ENCODE measurements around the gene NAA60. TPM values are rescaled to one million over a fixed set of nuclear protein-coding genes. Genes with fewer than 3 reads are reported as not detected.

Gene NAA60
- total and polyA plus RNA-seq, 2 donors from 2014 or later, result 51.6 to 66.6 TPM

GRCh38 chr16:3457434-3458252 is 14.2 kb downstream of the NAA60 start:
- DNase-seq (peak; percentile 92 to 97 (median 96)), FAIRE-seq (no peak)
- H3K9me3 ChIP-seq (ENCODE audit: control insufficient read depth in 2 of 3, insufficient read depth in 1 of 3, low read length in 3 of 3), result no peaks in the 10 kb centered on the region
- H3K4me3 ChIP-seq (ENCODE audit: low read length in 3 of 3), result peak overlapping the region; percentile 59 to 90 (median 65)
- no peaks in the 10 kb centered on the region for H3K36me3 ChIP-seq (ENCODE audit: control insufficient read depth in 2 of 3, insufficient read depth in 3 of 3, low read length in 3 of 3)
- no peaks in the 10 kb centered on the region for H3K27me3 ChIP-seq (ENCODE audit: control insufficient read depth, insufficient read depth, low read length)
- H3K27ac ChIP-seq (ENCODE audit: low read depth in 2 of 2, low read length in 2 of 2), result peak overlapping the region; percentile 95 to 98
- peak; percentile 29 for TF ChIP-seq CTCF (IDR thresholded peaks at IDR 0.05; ENCODE audit: borderline replicate concordance, extremely low read depth, insufficient read depth)
- intact Hi-C loops (cut with DNase I), result no loop called here
- peak overlapping the region; percentile 52 to 97 (median 53) for H3K9ac ChIP-seq (ENCODE audit: low read length in 3 of 3)
- peaks cover 7 to 31% (median 29%) of the 10 kb centered on the region in 3 donors for H3K4me1 ChIP-seq (ENCODE audit: control insufficient read depth in 2 of 3, insufficient read depth in 2 of 3, low read depth in 1 of 3, low read length in 3 of 3)

GRCh38 chr16:3458278-3458851 is 14.9 kb downstream of the NAA60 start:
- Histone ChIP-seq H3K27ac (ENCODE audit: low read depth in 2 of 2, low read length in 2 of 2) (peak overlapping the region; percentile 95 to 98), H3K27me3 (ENCODE audit: control insufficient read depth, insufficient read depth, low read length) (no peaks in the 10 kb centered on the region), H3K9ac (ENCODE audit: low read length in 3 of 3) (peak overlapping the region; percentile 38 to 97 (median 95)), H3K36me3 (ENCODE audit: control insufficient read depth in 2 of 3, insufficient read depth in 3 of 3, low read length in 3 of 3) (no peaks in the 10 kb centered on the region), H3K4me3 (ENCODE audit: low read length in 3 of 3) (peak overlapping the region; percentile 82 to 90 (median 88)), H3K4me1 (ENCODE audit: control insufficient read depth in 2 of 3, insufficient read depth in 2 of 3, low read depth in 1 of 3, low read length in 3 of 3) (peaks cover 7 to 31% (median 31%) of the 10 kb centered on the region in 3 donors), H3K9me3 (ENCODE audit: control insufficient read depth in 2 of 3, insufficient read depth in 1 of 3, low read length in 3 of 3) (no peaks in the 10 kb centered on the region)
- no peak for TF ChIP-seq CTCF (IDR thresholded peaks at IDR 0.05; ENCODE audit: borderline replicate concordance, extremely low read depth, insufficient read depth)
- intact Hi-C loops (cut with DNase I), result no loop called here
- FAIRE-seq (no peak), DNase-seq (peak; percentile 28 to 81 (median 60))

GRCh38 chr16:3458852-3459361 is 15.4 kb downstream of the NAA60 start:
- Histone ChIP-seq H3K4me1 (ENCODE audit: control insufficient read depth in 2 of 3, insufficient read depth in 2 of 3, low read depth in 1 of 3, low read length in 3 of 3) (peaks cover 7 to 31% (median 31%) of the 10 kb centered on the region in 3 donors), H3K9ac (ENCODE audit: low read length in 3 of 3) (peak overlapping the region; percentile 38 to 97 (median 95)), H3K36me3 (ENCODE audit: control insufficient read depth in 2 of 3, insufficient read depth in 3 of 3, low read length in 3 of 3) (no peaks in the 10 kb centered on the region), H3K27ac (ENCODE audit: low read depth in 2 of 2, low read length in 2 of 2) (peak overlapping the region; percentile 95 to 98), H3K4me3 (ENCODE audit: low read length in 3 of 3) (peak overlapping the region; percentile 82 to 90 (median 88)), H3K9me3 (ENCODE audit: control insufficient read depth in 2 of 3, insufficient read depth in 1 of 3, low read length in 3 of 3) (no peaks in the 10 kb centered on the region), H3K27me3 (ENCODE audit: control insufficient read depth, insufficient read depth, low read length) (no peaks in the 10 kb centered on the region)
- intact Hi-C loops (cut with DNase I), result no loop called here
- TF ChIP-seq CTCF (IDR thresholded peaks at IDR 0.05; ENCODE audit: borderline replicate concordance, extremely low read depth, insufficient read depth), result no peak
- FAIRE-seq, result peak; percentile 91
- DNase-seq, result peak in 3 of 5 donors; percentile 43 to 89 (median 86)
